DOHH2 (cell line): ENCODE results near the gene SLC16A3.

Experiments
- CTCF ChIP-seq: fragments of 200-600 bp; sonication (generic); IDR thresholded peaks from one replicate; pipeline ENCODE4 v1.5.1; 2014; ENCODE audit warnings: antibody characterized with exemption, mild to moderate bottlenecking, low read depth, low read length; ENCODE audit not compliant: poor library complexity, severe bottlenecking
- EZH2phosphoT487 ChIP-seq: fragments of 200-600 bp; sonication (generic); IDR thresholded peaks from 2 replicates; pipeline ENCODE4 v1.6.1; 2017; ENCODE audit warnings: borderline replicate concordance, mild to moderate bottlenecking, antibody characterized with exemption, low read length, moderate library complexity, mixed read lengths

DNA sequence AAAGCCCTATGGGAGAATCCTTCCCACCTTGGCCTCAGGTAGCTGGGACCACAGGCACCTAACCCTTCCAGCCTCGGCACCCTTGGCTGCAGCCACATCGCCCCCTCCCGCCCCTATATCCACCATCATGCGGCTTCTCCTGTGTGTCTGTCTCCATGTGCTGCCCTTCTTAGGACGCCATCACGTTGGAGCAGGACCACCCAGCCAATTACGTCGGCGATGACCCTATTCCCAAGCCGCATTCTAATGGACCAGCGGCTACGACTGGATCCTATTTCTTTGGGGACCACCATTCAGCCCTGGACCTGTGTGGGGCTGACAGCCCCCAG, 12.9 kb upstream of the SLC16A3 start:
- no peak for TF ChIP-seq CTCF
- TF ChIP-seq EZH2phosphoT487, result no peak
